Measurements from ENCODE around the gene SARNP. TPM values are rescaled to one million over a fixed set of nuclear protein-coding genes. Genes with fewer than 3 reads are reported as not detected.

Gene SARNP
- total and polyA plus RNA-seq, 2 experiments from 2014 or later, result 103 to 118 TPM

GRCh38 chr12:55847603-55848291 lies 30.2 kb upstream of the SARNP start:
- no peaks in the 10 kb centered on the region for H3K9me2 ChIP-seq (replicated peaks; ENCODE audit: insufficient read depth)
- H3K4me2 ChIP-seq, result peak overlapping the region; percentile 58
- peak; percentile 91 for DNase-seq (ENCODE audit: low spot score)
- TF ChIP-seq EZH2phosphoT487 (IDR thresholded peaks at IDR 0.05; ENCODE audit: low read depth, severe bottlenecking, unreplicated experiment) (no peak), EZH2 (IDR thresholded peaks at IDR 0.05; ENCODE audit: borderline replicate concordance) (no peak), CTCF (IDR thresholded peaks at IDR 0.05; ENCODE audit: poor library complexity) (no peak)
- H3K4me1 ChIP-seq (ENCODE audit: insufficient read depth), result peaks cover 15% of the 10 kb centered on the region
- no peaks in the 10 kb centered on the region for H3K27me3 ChIP-seq
- H3K79me2 ChIP-seq, result no peaks in the 10 kb centered on the region
- H4K20me1 ChIP-seq (ENCODE audit: insufficient read depth, poor library complexity, severe bottlenecking), result no peaks in the 10 kb centered on the region
- no peaks in the 10 kb centered on the region for H3K36me3 ChIP-seq (replicated peaks; ENCODE audit: insufficient read depth, low read depth)
- H3K27ac ChIP-seq, result peak overlapping the region; percentile 97
- H3K4me3 ChIP-seq, result no peak overlapping the region
- H2AFZ ChIP-seq, result no peak overlapping the region
- H3K9me3 ChIP-seq (ENCODE audit: low read depth), result no peaks in the 10 kb centered on the region
- 34% methylated on average over 6 of the region's 6 CpGs for WGBS (ENCODE audit: low lambda C conversion rate, missing lambda C conversion rate)

GRCh38 chr12:55847033-55847432 lies 29.5 kb upstream of the SARNP start:
- Histone ChIP-seq H3K9me3 (ENCODE audit: low read depth) (no peaks in the 10 kb centered on the region), H3K4me1 (ENCODE audit: insufficient read depth) (peaks cover 15% of the 10 kb centered on the region), H3K27ac (peak overlapping the region; percentile 97), H3K27me3 (no peaks in the 10 kb centered on the region), H3K4me3 (no peak overlapping the region), H3K9me2 (replicated peaks; ENCODE audit: insufficient read depth) (no peaks in the 10 kb centered on the region), H3K36me3 (replicated peaks; ENCODE audit: insufficient read depth, low read depth) (no peaks in the 10 kb centered on the region), H2AFZ (no peak overlapping the region), H3K4me2 (peak overlapping the region; percentile 58), H4K20me1 (ENCODE audit: insufficient read depth, poor library complexity, severe bottlenecking) (no peaks in the 10 kb centered on the region), H3K79me2 (no peaks in the 10 kb centered on the region)
- WGBS (ENCODE audit: low lambda C conversion rate, missing lambda C conversion rate), result 79% methylated on average over 3 of the region's 3 CpGs
- no peak for DNase-seq (ENCODE audit: low spot score)
- TF ChIP-seq EZH2phosphoT487 (IDR thresholded peaks at IDR 0.05; ENCODE audit: low read depth, severe bottlenecking, unreplicated experiment) (no peak), EZH2 (IDR thresholded peaks at IDR 0.05; ENCODE audit: borderline replicate concordance) (no peak), CTCF (IDR thresholded peaks at IDR 0.05; ENCODE audit: poor library complexity) (no peak)

- no peaks in the 10 kb centered on the region for H3K9me2 ChIP-seq (replicated peaks; ENCODE audit: insufficient read depth)
- no peak overlapping the region for H3K4me2 ChIP-seq
- H3K27ac ChIP-seq, result peak overlapping the region; percentile 15
- no peaks in the 10 kb centered on the region for H3K9me3 ChIP-seq (ENCODE audit: low read depth)
- peaks cover 15% of the 10 kb centered on the region for H3K4me1 ChIP-seq (ENCODE audit: insufficient read depth)
- no peaks in the 10 kb centered on the region for H3K36me3 ChIP-seq (replicated peaks; ENCODE audit: insufficient read depth, low read depth)
- no peaks in the 10 kb centered on the region for H4K20me1 ChIP-seq (ENCODE audit: insufficient read depth, poor library complexity, severe bottlenecking)
- H3K27me3 ChIP-seq, result no peaks in the 10 kb centered on the region
- no peak overlapping the region for H3K4me3 ChIP-seq
- no peak overlapping the region for H2AFZ ChIP-seq
- 92% methylated on average over 7 of the region's 7 CpGs for WGBS (ENCODE audit: low lambda C conversion rate, missing lambda C conversion rate)
- H3K79me2 ChIP-seq, result no peaks in the 10 kb centered on the region
- DNase-seq (ENCODE audit: low spot score), result no peak
- TF ChIP-seq CTCF (IDR thresholded peaks at IDR 0.05; ENCODE audit: poor library complexity) (no peak), EZH2phosphoT487 (IDR thresholded peaks at IDR 0.05; ENCODE audit: low read depth, severe bottlenecking, unreplicated experiment) (no peak), EZH2 (IDR thresholded peaks at IDR 0.05; ENCODE audit: borderline replicate concordance) (no peak)
Observed at GRCh38 chr12:55845785-55846496, 28.4 kb upstream of the SARNP start.

Measured in hepatocyte (in vitro differentiated cells).